GM19467 (cell line): Measurements from ENCODE around the gene KIF9.
"Not testable (repeated sequence)": the region's sequence is repeated elsewhere in the genome, so short reads cannot be mapped to it uniquely, and the experiment has no call there.

Source experiments
- ATAC-seq: cut with Tn5 transposase; IDR thresholded peaks from one replicate; pipeline ENCODE4 v1.9.1; 2021; ENCODE audit warnings: mild to moderate bottlenecking, moderate library complexity; ENCODE audit not compliant: unreplicated experiment

Gene KIF9

DNA sequence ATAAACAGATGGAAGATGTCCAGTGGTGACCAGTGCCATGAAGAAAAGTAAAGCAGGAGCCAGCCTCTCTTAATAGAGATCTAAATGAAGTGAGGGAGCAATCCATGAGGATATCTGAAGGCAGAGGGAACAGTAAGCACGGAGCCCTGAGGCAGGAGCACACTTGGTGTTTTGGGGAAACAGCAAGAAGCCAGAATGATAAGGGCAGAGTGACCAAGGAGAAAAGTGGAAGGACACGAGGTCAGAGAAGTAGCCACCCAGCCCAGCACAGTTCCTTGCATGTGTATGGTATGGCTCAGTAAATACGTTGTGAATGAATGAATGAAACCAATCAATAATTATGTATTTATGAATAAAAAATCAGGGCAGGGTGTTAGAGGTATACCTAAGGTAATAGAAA is 11.8 kb upstream of the KIF9 start:
- no peak for ATAC-seq

DNA sequence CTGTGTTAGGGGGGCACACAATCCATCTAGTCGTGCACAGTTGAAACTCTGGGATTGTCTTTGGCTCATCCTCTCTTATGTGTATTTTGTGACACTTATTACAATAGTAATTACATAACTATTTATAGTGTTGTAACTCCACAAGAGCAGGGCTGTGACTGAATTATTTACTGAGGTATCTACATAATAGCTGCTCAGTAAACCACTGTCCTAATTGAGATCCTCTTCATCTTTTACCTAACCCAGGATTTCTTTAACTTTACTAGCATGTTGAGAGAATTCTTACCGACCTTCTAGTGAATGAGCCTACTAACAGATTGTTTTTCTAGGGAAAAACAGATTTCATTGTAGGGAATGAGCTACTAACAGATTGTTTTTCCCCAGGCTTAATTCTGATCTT is 11.2 kb upstream of the KIF9 start:
- no peak for ATAC-seq

DNA sequence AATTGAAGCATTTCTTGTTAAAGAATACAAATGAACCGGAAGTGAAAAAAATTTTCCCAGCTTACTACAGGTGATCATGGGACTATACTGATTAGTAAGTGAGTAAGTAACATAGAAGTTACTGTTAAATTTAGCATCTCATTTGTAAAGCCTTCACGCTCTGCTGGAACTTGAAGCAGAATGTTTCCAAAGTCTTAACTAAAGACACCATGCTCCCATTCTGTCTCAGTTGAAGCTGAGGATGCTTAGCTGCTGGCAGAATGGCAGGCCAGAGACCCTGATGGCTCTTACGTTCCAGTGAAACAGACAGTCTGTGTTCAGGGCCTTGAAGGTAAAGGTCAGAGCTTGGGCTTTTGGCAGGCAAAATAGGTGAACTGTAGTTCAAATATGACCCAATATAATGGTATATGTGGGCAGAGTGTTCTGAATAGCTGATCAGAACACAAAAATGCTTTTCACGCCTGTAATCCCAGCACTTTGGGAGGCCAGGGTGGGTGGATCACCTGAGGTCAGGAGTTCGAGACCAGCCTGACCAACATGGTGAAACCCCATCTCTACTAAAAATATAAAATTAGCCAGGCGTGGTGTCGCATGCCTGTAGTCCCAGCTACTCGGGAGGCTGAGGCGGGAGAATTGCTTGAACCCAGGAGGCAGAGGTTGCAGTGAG is 9.3 kb upstream of the KIF9 start:
- ATAC-seq: not testable (repeated sequence)

DNA sequence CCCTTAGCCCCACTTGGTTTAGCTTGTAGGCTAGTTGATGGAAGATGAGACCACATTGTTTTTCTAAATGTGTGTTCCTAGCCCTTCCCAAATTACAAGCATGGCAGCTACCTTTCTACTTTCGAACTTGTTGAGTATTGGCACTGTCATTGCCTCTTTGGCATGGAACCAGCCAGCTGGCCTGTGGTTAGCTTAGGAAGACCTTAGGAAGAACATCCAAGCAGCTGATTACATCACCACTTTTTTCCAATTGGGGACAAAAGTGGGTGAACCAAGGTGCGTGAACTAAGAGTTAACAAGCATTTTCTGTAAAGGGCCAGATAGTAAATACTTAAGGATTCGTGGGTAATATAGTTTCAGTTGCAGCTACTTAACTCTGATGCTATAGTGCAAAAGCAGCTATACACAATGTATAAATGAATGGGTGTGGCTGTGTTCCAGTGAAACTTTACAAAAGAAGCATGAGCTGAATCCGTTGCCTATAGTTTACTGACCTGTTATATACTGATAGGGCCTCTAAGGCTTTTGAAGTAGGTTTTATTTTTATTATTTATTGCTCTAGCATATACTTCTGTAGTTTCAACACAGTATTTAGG is 8.7 kb upstream of the KIF9 start:
- ATAC-seq: no peak

DNA sequence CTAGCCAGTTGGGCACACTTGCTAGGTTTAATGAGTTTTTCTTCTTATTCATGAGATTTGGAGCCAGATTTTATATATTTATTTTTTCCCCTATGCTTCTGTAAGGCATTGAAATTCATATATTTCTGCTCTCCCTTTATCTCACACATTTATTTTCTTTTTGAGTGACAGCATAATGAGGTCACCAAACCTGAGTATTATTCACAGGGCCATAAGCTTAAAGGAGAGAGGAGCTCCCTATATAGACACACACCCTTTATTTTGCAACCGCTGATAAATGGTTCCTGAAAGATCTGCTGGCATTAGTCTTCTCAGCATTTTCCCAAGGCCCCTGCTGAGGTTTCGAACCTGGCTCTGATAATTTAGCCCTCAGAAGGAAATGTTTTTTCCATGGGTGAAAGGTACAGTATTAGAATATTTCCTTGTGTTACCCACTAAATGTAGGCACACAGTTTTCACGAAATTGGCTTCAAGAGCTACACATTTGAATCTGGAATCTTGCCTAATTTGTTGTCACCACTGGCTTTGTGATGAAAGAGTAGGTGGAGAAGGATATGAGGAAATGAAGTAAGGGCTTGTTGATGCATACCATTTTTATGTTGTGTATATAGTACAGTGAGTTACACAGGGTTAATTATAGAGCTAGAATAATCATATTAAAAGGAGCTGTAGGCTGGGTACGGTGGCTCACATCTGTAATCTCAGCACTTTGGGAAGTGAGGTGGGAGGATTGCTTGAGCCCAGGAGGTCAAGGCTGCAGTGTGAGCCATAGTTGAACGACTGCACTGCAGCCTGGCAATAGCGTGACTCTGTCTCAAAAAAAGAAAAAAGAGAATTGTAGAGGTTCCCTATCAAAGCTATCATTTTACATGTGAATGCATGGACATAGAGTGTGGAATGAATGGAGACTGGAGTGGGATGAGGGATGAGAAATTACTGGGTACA is 6.6 kb upstream of the KIF9 start:
- ATAC-seq: no peak

DNA sequence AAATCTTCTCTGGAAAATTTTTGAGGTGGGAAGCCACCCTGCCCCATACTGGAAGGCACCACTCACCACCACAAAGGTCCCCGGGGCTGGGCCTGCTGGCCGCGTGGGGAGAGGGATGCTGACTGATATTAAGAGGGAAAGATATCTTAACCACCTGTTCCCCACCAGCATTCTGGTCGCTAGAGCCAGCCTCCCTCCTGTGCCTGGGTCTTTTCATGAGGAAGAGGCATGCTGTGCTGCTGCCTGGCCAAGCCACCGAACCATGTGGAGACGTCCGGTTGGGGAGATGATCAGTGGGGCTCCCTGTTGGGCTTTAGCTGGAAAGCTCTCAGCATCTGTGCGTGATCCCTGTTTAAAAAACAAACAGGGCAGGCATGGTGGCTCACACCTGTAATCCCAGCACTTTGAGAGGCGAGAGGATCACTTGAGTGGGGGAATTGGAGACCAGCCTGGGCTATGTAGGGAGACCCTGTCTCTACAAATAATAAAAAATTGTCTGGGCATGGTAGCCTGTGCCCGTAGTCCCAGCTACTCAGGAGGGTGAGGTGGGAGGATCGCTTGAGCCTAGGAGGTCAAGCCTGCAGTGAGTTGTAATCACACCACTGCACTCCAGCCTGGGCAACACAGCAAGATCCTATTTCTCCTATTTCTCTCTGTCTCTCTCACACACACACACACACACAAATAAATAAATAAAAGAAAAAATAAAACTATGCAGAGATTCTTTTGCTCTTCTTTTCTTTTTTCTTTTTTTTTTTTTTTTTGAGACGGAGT is 1.2 kb upstream of the KIF9 start:
- ATAC-seq: no peak

DNA sequence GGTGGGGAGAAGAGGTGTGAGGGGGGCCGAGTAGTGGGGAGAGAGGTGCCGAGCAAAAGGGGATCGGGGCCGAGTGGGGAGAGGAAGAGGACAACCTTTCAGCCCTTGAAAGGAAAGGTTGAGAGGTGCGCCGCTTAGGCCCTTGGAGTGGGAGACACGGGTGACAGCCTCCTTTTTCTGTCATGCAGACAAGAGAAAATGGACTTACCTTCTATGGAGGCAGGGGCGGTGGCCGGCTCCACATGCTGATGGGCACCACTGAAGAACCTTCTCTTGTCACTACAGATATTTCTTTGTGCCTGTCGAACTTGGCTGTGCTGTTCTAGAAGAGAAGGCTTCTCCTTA is 566 bp upstream of the KIF9 start:
- ATAC-seq: no peak

DNA sequence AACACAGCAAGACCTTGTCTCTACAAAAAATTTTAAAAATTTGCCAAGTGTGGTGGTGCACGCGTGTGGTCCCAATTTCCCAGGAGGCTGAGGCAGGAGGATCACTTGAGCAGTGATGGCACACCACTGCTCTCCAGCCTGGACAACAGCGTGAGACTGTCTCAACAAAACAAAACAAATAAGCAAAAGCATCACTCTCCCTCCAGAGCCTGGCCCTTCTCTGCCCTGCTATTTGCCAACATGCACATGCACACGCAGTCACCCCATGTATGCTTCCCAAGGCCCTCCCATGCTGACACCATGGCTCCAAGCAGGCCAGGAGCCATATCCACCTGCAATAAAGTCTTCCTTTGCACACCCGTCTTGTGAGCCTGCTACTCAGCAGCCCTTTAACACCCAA is 2.1 kb downstream of the KIF9 start:
- no peak for ATAC-seq

DNA sequence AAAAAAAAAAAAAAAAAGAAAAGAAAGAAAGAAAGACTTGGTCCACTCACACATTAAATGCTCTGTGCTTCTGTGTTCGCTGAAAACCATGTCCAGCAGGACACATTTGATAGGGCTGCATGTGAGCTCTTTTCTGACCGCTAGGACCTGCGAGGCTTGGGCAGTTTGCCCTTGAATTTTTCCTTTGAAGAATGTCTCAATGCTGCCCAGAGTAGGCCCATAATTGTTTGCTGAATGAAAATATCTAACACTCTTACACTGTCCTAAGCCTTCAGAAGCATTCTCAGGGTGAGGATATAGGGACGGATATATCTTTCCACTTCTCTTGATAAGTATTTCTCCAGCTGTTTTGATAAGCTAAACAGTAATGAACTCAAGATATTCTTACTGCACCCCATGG is 6.0 kb downstream of the KIF9 start:
- ATAC-seq: no peak

DNA sequence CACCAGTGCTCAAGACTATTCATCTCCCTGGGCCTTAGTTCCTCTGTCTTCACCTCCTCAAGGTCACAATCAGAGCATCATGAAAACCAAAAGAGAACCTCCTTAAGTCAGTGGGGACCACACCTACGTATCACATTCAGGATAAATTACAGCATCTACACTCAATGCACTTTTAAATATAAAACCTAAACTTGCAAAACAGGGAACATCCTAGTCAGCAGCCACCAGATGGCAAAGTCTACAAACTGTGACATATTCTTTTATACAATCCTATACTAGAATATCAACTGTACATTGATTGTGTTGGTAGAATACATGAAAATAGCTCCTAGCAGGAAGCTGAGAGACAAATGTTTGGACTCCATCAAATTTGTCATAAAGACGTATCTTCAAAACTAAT is 7.9 kb downstream of the KIF9 start:
- no peak for ATAC-seq

DNA sequence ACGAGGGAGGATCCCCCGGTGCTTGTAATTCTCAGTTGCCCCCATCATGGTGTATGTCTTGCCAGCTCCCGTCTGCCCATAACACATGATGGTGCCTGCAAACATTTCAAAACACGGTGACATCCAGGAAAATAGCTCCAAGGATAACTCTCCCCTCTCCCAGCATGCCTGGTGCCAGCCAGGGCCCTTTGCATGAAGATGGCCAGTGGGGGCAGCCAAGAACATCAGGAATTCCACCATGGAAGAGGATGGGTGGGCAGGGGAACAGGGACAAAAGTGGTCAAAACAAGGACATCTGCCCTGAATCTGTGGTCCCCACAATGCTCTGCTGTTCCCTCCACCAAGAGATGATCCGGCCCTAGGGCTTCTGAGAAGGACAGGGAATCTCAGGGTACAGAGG is 9.0 kb downstream of the KIF9 start:
- no peak for ATAC-seq

DNA sequence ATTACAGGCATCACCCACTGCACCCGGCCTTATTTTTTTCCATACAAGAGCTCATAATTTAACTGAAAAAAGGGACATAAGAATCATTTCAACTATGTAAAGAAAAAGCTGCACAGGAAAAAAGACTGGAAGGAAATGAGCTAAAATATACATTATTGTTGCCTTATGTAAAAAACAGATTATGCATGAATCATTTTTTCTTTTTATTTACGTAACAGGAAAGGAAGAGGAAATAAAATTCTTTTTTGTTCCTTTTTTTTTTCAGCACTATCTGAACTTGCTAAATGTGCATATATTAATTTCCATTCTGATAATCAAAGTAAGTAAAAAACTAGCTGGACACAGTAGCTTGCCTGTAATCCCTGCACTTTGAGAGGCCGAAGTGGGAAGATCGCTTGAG is 12.1 kb downstream of the KIF9 start:
- ATAC-seq: no peak

DNA sequence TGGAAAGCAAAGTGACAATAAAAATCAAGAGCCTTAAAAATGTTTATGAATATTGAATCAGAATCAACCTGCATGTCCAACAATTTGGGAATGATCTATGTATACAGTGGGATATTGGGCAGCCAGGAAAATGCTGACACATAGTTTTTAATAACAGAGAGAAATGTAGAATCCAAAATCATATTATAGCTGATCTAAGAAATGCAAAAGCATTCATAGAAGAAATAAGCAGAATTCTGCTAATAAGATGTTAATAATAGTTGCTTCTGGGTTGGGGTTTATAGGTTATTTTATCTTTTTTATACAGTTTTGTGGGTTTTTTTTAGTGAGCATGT is 15.1 kb downstream of the KIF9 start:
- no peak for ATAC-seq

DNA sequence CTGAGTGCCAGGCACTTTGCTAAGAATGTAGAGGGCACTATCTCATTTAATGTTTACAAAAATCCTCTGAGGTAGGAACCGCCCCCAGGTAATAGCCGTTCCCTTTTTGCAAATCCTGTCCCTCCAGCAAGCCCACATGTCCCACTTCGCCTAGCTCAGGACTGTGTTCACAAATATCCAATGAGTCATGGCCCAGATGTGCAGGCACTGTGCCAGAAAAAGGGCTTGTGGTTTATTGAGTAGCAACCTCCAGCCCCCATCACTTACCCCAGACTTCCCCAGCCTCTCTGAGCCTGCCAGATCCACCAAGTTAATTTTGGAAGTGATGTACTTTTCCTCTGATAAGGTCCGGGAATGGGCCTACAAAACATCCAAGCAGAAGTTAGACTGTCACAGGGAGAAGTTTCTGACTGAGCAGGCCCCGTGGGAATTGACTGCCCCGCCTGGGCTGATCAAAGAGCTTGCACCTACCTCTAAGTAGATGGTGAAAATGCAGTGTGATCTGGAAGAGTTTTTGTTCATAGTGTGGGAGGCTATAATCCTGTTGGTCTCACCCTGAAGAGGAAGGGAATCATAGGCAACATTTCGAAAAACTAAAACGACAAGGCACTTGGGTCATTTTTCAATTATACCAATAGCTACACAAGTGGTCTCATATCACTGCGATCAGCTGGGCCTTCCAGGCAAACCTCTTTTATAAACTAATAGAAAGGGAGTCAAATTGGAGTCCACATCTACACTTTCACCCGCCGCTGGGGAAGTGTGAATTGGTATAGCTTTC is 15.7 kb downstream of the KIF9 start:
- ATAC-seq: no peak

DNA sequence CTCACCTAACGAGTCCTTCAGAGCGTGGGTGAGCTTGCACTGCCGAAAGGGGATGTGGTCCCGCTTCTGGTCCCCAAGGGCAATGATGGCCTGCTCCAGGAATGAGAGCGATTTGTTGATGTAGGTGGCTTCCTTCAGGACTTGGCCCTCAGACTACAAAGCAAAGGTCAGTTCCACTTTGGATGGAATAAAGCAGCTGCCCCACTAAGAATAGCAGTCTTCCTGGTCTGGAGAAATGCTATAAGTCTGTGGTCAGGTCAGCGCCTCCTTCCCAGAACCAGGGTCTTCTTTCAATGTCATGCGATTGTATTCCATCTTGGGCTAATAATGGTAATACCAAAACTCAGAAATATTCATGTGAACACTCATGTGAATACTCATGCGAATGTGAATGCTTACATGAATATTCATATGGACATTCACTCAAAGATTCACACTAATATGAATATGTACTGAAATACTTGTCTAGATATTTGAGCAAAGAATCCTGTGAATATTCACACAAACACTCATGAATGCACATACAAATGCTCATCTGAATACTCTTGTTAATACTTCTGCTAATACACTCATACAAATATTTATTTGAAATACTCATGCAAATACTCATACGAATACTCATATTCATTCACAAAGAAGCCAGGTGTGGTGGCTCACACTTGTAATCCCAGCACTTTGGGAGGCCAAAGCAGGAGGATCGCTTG is 16.7 kb downstream of the KIF9 start:
- ATAC-seq: no peak

DNA sequence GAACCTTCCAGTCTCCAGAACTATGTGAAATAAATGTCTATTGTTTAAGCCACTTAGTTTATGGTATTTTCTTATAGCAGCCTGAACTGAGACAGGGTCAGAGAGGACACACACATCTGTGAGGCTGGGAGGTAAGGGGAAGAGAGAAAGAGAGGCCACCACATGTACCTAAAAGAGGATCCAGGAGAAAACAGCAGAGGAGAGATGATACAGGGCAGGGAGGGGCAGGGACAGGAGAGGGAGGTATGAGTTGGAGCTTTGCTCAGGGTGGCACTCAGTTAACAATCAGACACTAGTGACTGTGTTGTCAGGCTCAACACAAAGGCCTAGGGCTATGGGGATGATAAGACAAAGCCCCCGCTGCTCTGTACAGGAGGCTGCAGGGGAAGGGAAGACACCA is 17.6 kb downstream of the KIF9 start:
- ATAC-seq: no peak

DNA sequence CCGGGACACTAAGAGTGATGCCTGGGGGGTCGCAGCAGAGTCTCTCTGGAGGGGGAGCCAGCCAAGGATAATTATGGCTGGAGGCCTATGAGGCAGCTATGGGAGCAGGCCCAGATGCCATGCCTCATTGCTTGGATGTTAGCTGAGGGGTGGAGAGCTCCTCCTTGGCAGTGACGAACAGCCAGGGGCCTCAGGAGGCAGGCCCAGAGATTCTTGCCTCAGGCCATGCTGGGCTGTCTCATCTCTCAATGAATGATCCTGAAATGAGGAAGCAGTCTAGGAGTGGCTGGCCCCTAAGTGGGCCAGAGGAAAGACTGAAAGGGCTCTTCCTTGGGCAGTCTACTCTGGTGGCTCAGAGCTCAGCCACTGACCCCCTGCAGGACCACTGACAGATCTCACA is 21.3 kb downstream of the KIF9 start:
- no peak for ATAC-seq

DNA sequence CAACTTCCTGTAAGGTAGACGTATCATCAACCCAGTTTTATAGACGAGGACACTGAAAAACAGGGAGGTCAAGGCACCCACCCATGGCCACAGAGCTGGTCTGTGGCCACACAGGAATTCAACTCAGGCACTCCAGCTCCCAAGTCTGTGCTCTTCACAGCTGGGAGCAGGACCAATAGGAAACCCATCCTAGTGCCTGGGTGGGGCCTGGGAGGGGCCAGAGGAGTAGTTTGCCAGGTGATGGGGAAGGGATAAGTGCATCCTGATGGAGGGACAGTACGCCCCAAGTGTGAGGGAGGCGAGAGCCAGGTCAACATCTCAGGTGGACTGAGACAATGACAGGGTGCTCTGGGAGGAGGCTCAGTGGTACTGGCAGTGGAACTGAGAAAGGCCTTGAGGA is 22.0 kb downstream of the KIF9 start:
- no peak for ATAC-seq

DNA sequence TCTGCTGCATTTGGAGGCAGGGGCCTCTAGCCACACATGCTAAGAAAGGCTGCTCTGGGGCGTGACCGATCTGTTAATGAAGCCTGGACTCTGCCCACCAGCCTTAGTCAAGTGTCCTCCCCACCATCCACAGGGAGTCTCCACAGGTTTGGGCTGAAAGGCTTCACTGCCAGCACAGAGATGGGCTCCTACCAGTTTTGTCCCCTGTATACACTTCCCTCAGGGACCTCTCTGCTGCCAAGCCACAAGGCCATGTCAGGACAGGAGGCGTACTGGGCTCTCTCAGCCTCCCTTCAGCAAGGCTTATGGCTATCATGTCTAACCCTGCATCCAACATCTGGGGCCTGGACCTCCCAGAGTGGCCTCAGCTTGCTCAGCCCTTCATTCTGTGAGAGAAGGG is 23.5 kb downstream of the KIF9 start:
- no peak for ATAC-seq

DNA sequence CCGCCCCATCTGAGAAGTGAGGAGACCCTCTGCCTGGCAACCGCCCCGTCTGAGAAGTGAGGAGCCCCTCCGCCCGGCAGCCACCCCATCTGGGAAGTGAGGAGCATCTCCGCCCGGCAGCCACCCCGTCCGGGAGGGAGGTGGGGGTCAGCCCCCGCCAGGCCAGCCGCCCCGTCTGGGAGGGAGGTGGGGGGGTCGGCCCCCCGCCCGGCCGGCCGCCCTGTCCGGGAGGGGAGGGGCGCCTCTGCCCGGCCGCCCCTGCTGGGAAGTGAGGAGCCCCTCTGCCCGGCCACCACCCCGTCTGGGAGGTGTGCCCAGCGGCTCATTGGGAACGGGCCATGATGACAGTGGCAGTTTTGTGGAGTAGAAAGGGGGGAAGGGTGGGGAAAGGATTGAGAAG is 26.3 kb downstream of the KIF9 start:
- ATAC-seq: not testable (repeated sequence)
